Ishikawa (cell line): ENCODE measurements around the gene SAT1.

Experiments used
- EGR1 ChIP-seq: IDR thresholded peaks from 2 replicates; pipeline ENCODE4 v1.6.1; 2012
- TF ChIP-seq, protein P1 (sequence below): IDR thresholded peaks from 2 replicates; pipeline ENCODE4 v1.6.1; 2012; ENCODE audit warnings: low read depth, mild to moderate bottlenecking

DNA sequence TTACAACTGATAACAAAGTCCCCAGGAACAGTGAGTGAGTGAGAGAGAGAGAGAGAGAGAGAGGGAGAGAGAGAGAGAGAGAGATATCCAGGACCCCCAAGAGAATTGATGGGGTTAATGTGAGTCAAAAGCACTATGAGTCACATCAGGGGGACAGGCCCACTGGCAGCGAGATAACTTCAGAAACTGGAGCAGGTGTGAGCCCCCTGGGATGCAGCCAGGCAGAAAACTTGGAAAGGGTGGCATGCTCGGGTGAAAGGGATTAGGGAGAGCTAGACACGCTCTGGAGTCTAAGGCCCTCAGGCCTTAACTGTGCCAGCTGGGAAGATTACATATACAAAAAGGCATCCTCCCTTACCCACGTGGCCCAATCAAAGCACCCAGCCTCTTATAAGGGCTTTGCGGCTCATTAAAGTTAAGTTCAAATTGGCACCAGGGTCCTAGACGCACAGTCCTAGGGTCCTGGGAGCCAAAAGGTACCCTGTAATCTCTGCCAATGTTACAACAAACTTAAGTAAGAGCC lies 40.7 kb upstream of the SAT1 start:
- TF ChIP-seq, protein P1, sequence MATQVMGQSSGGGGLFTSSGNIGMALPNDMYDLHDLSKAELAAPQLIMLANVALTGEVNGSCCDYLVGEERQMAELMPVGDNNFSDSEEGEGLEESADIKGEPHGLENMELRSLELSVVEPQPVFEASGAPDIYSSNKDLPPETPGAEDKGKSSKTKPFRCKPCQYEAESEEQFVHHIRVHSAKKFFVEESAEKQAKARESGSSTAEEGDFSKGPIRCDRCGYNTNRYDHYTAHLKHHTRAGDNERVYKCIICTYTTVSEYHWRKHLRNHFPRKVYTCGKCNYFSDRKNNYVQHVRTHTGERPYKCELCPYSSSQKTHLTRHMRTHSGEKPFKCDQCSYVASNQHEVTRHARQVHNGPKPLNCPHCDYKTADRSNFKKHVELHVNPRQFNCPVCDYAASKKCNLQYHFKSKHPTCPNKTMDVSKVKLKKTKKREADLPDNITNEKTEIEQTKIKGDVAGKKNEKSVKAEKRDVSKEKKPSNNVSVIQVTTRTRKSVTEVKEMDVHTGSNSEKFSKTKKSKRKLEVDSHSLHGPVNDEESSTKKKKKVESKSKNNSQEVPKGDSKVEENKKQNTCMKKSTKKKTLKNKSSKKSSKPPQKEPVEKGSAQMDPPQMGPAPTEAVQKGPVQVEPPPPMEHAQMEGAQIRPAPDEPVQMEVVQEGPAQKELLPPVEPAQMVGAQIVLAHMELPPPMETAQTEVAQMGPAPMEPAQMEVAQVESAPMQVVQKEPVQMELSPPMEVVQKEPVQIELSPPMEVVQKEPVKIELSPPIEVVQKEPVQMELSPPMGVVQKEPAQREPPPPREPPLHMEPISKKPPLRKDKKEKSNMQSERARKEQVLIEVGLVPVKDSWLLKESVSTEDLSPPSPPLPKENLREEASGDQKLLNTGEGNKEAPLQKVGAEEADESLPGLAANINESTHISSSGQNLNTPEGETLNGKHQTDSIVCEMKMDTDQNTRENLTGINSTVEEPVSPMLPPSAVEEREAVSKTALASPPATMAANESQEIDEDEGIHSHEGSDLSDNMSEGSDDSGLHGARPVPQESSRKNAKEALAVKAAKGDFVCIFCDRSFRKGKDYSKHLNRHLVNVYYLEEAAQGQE = no peak
- TF ChIP-seq EGR1 = no peak
